GM12864 (cell line): ENCODE measurements around the gene TPK1.
"Not testable (repeated sequence)": the region's sequence is repeated elsewhere in the genome, so short reads cannot be mapped to it uniquely, and the experiment has no call there.

Experiments
- DNase-seq: peaks from one replicate; pipeline ENCODE4 v3.0.0-alpha.2; 2011; ENCODE audit warnings: low read depth
- H3K4me3 ChIP-seq: 2 replicates; pipeline ENCODE4 v1.5.1; 2011; ENCODE audit warnings: mild to moderate bottlenecking, low read depth, low read length, control low read depth
- CTCF ChIP-seq: IDR thresholded peaks from 2 replicates; pipeline ENCODE4 v1.5.1; 2011; ENCODE audit warnings: low read depth, mild to moderate bottlenecking, moderate library complexity, low read length, control low read depth, inconsistent platforms; ENCODE audit errors: missing control alignments

TPK1 gene

GRCh38 chr7:144729226-144729625 is 106.6 kb downstream of the TPK1 start:
- DNase-seq: no peak
- TF ChIP-seq CTCF: no peak
- no peak overlapping the region for H3K4me3 ChIP-seq

DNA sequence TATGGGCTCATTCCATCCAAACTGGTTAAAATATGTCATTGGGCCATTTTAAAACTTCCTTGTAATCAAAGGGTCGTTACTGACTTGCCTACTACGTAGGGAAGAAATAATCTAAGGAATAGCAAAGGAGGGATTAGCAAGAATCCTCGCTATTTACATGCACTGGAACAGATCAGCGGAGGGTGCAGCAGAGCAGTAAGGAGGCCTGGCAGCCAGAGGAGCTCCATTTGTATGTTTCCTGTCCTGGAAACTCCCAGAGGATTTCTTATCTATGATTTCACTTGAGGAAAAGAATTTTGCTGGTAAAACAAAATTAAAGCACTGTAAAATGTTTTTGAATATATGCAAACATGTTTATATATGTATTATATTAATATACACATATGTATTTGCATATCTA is 107.3 kb downstream of the TPK1 start:
- no peak overlapping the region for H3K4me3 ChIP-seq
- TF ChIP-seq CTCF: no peak
- no peak for DNase-seq

DNA sequence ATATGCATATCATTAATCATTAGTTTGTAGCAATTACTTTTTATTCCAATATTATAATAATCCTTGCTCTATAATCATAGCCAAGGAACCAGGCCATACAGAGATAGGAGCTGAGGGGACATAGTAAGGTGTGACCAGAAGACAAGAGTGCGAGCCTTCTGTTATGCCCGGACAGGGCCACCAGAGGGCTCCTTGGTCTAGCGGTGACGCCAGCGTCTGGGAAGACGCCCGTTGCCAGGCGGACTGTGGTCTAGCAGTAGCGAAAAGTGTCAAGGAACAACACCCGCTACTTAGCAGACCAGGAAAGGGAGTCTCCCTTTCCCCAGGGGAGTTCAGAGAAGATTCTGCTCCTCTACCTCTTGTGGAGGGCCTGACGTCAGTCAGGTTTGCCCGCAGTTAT is 109.0 kb downstream of the TPK1 start:
- peak; percentile 56 for TF ChIP-seq CTCF
- DNase-seq, H3K4me3 ChIP-seq: not testable (repeated sequence)

- no peak overlapping the region for H3K4me3 ChIP-seq
- no peak for TF ChIP-seq CTCF
- no peak for DNase-seq
Measured at GRCh38 chr7:144725070-144725469, 110.8 kb downstream of the TPK1 start.

DNA sequence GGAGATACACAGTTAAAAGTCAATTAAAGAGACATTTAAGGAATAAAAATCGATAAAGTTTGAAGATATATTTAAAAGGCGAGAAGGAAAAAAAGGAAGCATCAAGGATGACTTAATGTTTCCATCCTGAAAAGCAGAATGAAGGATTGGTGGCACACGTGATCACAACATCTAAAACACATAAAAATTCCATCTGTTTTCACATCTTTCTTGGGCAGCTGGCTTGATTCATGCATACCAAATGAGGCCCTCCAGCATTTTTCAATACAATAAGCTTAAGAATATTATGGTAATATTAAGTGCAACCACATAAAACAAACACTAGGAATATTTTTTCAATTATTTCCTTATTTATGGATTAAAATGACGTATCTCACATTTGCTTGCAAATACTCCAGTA is 112.6 kb downstream of the TPK1 start:
- no peak for DNase-seq
- TF ChIP-seq CTCF: no peak
- no peak overlapping the region for H3K4me3 ChIP-seq

DNA sequence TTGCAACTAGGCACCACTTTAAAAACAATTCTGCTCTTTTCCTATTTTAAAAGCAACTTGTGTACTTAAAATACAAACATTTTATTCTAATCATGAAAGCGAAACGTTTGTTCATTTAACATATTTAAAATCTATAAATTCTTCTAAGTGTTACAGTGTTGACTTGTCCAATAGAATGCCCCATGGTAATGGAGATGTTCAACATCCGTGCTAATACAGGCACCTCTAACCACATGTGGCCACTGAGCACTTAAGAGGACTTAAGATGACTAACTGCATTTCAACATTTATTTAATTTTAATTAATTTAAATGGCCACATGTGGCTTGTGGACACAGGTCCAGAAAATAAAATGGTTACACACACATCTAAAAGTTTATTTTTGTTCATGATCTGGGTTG is 115.1 kb downstream of the TPK1 start:
- no peak overlapping the region for H3K4me3 ChIP-seq
- no peak for TF ChIP-seq CTCF
- DNase-seq: no peak

- TF ChIP-seq CTCF: no peak
- DNase-seq: no peak
- no peak overlapping the region for H3K4me3 ChIP-seq
Measured at GRCh38 chr7:144720149-144720548, 115.7 kb downstream of the TPK1 start.
